Stimulated activated CD4-positive, alpha-beta T cell treated with anti-CD3 and anti-CD28 coated beads, TNF-alpha, amount 100 ng/mL, for 24 hours (primary cell): ENCODE measurements around the gene SLC7A7.
"Not testable (repeated sequence)": the region's sequence is repeated elsewhere in the genome, so short reads cannot be mapped to it uniquely, and the experiment has no call there.

ENCODE experiments used
- DNase-seq, 3 experiments: peaks; one replicate each; pipeline ENCODE4 v3.0.0-alpha.2; 2020; ENCODE audit warnings: low read depth in 3 of 3

Gene SLC7A7

GRCh38 chr14:22753586-22753985, 61.6 kb downstream of the SLC7A7 start:
- DNase-seq: no peak

- no peak for DNase-seq
These were observed 62.8 kb downstream of the SLC7A7 start for GRCh38 chr14:22752422-22752821.

- DNase-seq: no peak
These were observed 66.6 kb downstream of the SLC7A7 start for GRCh38 chr14:22748631-22749068.

GRCh38 chr14:22748206-22748605, 67.0 kb downstream of the SLC7A7 start:
- DNase-seq: no peak

GRCh38 chr14:22747769-22748168, 67.5 kb downstream of the SLC7A7 start:
- DNase-seq: no peak

GRCh38 chr14:22740020-22740419, 75.2 kb downstream of the SLC7A7 start:
- DNase-seq: no peak

GRCh38 chr14:22739423-22739822, 75.8 kb downstream of the SLC7A7 start:
- DNase-seq: no peak

- DNase-seq: peak; percentile 3 to 43 (median 5)
These were observed 78.2 kb downstream of the SLC7A7 start for GRCh38 chr14:22737052-22737451.

GRCh38 chr14:22736384-22736783, 78.9 kb downstream of the SLC7A7 start:
- not testable (repeated sequence) for DNase-seq

- DNase-seq: no peak
These were observed 80.1 kb downstream of the SLC7A7 start for GRCh38 chr14:22735096-22735495.

GRCh38 chr14:22733829-22734228, 81.4 kb downstream of the SLC7A7 start:
- DNase-seq: no peak

- DNase-seq: not testable (repeated sequence)
These were observed 83.2 kb downstream of the SLC7A7 start for GRCh38 chr14:22732062-22732461.

GRCh38 chr14:22726012-22726411, 89.2 kb downstream of the SLC7A7 start:
- no peak for DNase-seq

- DNase-seq: not testable (repeated sequence)
These were observed 89.9 kb downstream of the SLC7A7 start for GRCh38 chr14:22725374-22725773.

GRCh38 chr14:22724847-22725246, 90.4 kb downstream of the SLC7A7 start:
- DNase-seq: not testable (repeated sequence)

GRCh38 chr14:22723815-22724214, 91.4 kb downstream of the SLC7A7 start:
- DNase-seq: no peak
